ENCODE results near the gene ZBTB47.

- no peak for TF ChIP-seq CTCF (IDR thresholded peaks at IDR 0.05; ENCODE audit: low read depth, low read length)
- no peak for TF ChIP-seq EZH2phosphoT487 (IDR thresholded peaks at IDR 0.05; ENCODE audit: low read depth)
Measured at GRCh38 chr3:42672515-42672914, 19.0 kb downstream of the ZBTB47 start.

Data from OCI-LY3 (cell line).